CD14-positive monocyte (primary cell): ENCODE measurements around the gene SLC4A7. TPM values are rescaled to one million over a fixed set of nuclear protein-coding genes. Genes with fewer than 3 reads are reported as not detected.

ENCODE experiments used
- DNase-seq, 3 donors: peaks; one replicate each; pipeline ENCODE4 v3.0.0-alpha.2; 2011 to 2022
- H2AFZ ChIP-seq: 2 replicates; pipeline ENCODE4 v1.6.0; 2012; ENCODE audit warnings: mild to moderate bottlenecking, low read depth, low read length, inconsistent platforms; ENCODE audit not compliant: insufficient read depth, poor library complexity, severe bottlenecking
- H3K27ac ChIP-seq, 2 donors: 1 replicate in 1 of 2; 2 replicates in 1 of 2; pipeline ENCODE4 v1.5.1; 2012 to 2013; ENCODE audit warnings: low read length in 2 of 2, control low read depth in 1 of 2, inconsistent platforms in 1 of 2, low read depth in 1 of 2, mild to moderate bottlenecking in 1 of 2
- H3K27me3 ChIP-seq, 2 donors: one replicate each; pipeline versions ENCODE4 v1.6.0 to v1.6.1; 2011 to 2013; ENCODE audit warnings: low read length in 2 of 2; ENCODE audit not compliant: control insufficient read depth in 2 of 2, insufficient read depth in 2 of 2
- H3K36me3 ChIP-seq, 2 donors: replicated peaks in 1 of 2; 1 replicate in 1 of 2; 2 replicates in 1 of 2; pipeline versions ENCODE4 v1.5.1 to v1.6.1; 2012 to 2013; ENCODE audit warnings: low read length in 2 of 2, control low read depth in 1 of 2, inconsistent platforms in 1 of 2, mild to moderate bottlenecking in 1 of 2; ENCODE audit not compliant: insufficient read depth in 2 of 2, control insufficient read depth in 1 of 2
- H3K4me1 ChIP-seq, 2 donors: 1 replicate in 1 of 2; 2 replicates in 1 of 2; pipeline versions ENCODE4 v1.5.1 to v1.6.1; 2012 to 2013; ENCODE audit warnings: low read length in 2 of 2, control low read depth in 1 of 2, inconsistent platforms in 1 of 2, mild to moderate bottlenecking in 1 of 2, moderate library complexity in 1 of 2; ENCODE audit not compliant: insufficient read depth in 2 of 2, control insufficient read depth in 1 of 2
- H3K4me2 ChIP-seq: replicated peaks from 2 replicates; pipeline ENCODE3; 2012; ENCODE audit warnings: low read length, moderate library complexity, mild to moderate bottlenecking; ENCODE audit not compliant: poor library complexity, severe bottlenecking; ENCODE audit errors: extremely low read depth
- H3K4me3 ChIP-seq, 3 experiments: fragments of 200-600 bp in 1 of 3; sonication (generic) in 1 of 3; replicated peaks in 1 of 3; 1 replicate in 2 of 3; 2 replicates in 1 of 3; pipeline ENCODE4 v1.5.1; 2011 to 2013; ENCODE audit warnings: low read length in 3 of 3, mild to moderate bottlenecking in 3 of 3, control low read depth in 2 of 3, low read depth in 2 of 3, inconsistent platforms in 1 of 3, moderate library complexity in 1 of 3
- H3K79me2 ChIP-seq: 2 replicates; pipeline ENCODE4 v1.6.0; 2012; ENCODE audit warnings: mild to moderate bottlenecking, control low read depth, inconsistent platforms, low read length, moderate library complexity; ENCODE audit not compliant: insufficient read depth
- H3K9ac ChIP-seq: 2 replicates; pipeline ENCODE4 v1.6.0; 2017; ENCODE audit warnings: low read length, mild to moderate bottlenecking; ENCODE audit not compliant: insufficient read depth, poor library complexity, severe bottlenecking
- H3K9me3 ChIP-seq, 2 donors: replicated peaks in 1 of 2; 1 replicate in 1 of 2; 2 replicates in 1 of 2; pipeline versions ENCODE4 v1.5.1 to v1.6.1; 2012 to 2013; ENCODE audit warnings: low read length in 2 of 2, control low read depth in 1 of 2; ENCODE audit not compliant: control insufficient read depth in 1 of 2, insufficient read depth in 1 of 2
- H4K20me1 ChIP-seq: 2 replicates; pipeline ENCODE4 v1.6.0; 2012; ENCODE audit warnings: mild to moderate bottlenecking, low read length, control low read depth, moderate library complexity; ENCODE audit not compliant: insufficient read depth
- H3K27ac Mint-ChIP-seq, 7 donors: one replicate each; pipeline ENCODE4 v1.8.0; 2020; ENCODE audit warnings: mild to moderate bottlenecking in 7 of 7, mixed read lengths in 7 of 7, moderate library complexity in 6 of 7, inconsistent platforms in 2 of 7
- H3K27me3 Mint-ChIP-seq, 3 donors: one replicate each; pipeline ENCODE4 v1.8.0; 2021 to 2022; ENCODE audit warnings: low read depth in 3 of 3, mild to moderate bottlenecking in 3 of 3, mixed read lengths in 3 of 3, moderate library complexity in 3 of 3, inconsistent platforms in 1 of 3
- H3K36me3 Mint-ChIP-seq, 2 donors: one replicate each; pipeline ENCODE4 v1.8.0; 2020; ENCODE audit warnings: mixed read lengths in 2 of 2, inconsistent platforms in 1 of 2, mild to moderate bottlenecking in 1 of 2
- H3K4me1 Mint-ChIP-seq: one replicate; pipeline ENCODE4 v1.8.0; 2020; ENCODE audit warnings: mild to moderate bottlenecking, mixed read lengths
- H3K4me3 Mint-ChIP-seq, 2 donors: one replicate each; pipeline ENCODE4 v1.8.0; 2020; ENCODE audit warnings: mild to moderate bottlenecking in 2 of 2, mixed read lengths in 2 of 2, moderate library complexity in 1 of 2
- H3K9me3 Mint-ChIP-seq, 7 donors: one replicate each; pipeline ENCODE4 v1.8.0; 2020 to 2022; ENCODE audit warnings: mixed read lengths in 7 of 7, mild to moderate bottlenecking in 6 of 7, moderate library complexity in 6 of 7, inconsistent platforms in 2 of 7
- WGBS: methylation state at CpG from one replicate; pipeline ENCODE4 v1.1.5; 2013; ENCODE audit warnings: missing lambda C conversion rate; ENCODE audit not compliant: insufficient coverage; 5-methylcytosine and 5-hydroxymethylcytosine counted together
- intact Hi-C, 2 donors: fragments of 100-400 bp; cut with micrococcal nuclease; formaldehyde crosslinking; loops; one replicate each; pipeline versions ENCODE4 v1.15.0 to v1.15.1; 2023
- polyA plus RNA-seq, 3 donors: library from polyadenylated mRNA; depleted of rRNA in 1 of 3; unstranded in 2 of 3; stranded (reverse) in 1 of 3; fragments of 300-500 nt in 2 of 3; fragments of >200 nt in 1 of 3; fragmentation: Illumina TruSeq in 2 of 3; gene quantifications; 1 replicate in 2 of 3; 2 replicates in 1 of 3; pipeline ENCODE4 v1.2.3, GENCODE V29; 2012 to 2021
- TF ChIP-seq, protein P1 (sequence below): fragments of 200-600 bp; IDR thresholded peaks from one replicate; pipeline ENCODE4 v1.8.0; 2022; ENCODE audit warnings: antibody characterized with exemption, mild to moderate bottlenecking

The SLC4A7 gene
- polyA plus RNA-seq, 3 donors, result 5.4 to 7.6 (median 5.5) TPM

DNA sequence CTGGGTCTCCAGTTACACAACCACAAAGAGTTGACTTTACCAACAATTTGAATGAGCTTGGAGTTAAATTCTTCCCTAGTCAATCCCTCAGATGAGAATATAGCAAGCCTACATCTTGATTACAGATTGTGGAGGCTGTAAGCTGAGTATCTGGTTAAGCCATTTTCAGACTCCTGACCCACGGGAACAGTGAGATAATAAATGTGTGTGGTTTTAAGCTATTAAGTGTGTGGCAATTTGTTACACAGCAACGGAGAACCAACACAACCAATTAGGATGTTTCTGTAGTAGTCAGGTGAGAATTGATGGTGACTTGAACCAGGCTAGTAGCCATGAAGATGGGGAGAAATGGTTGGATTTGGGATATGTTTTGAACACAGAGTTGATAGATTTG, 37.7 kb upstream of the SLC4A7 start:
- Mint-ChIP-seq H3K4me1 (peaks cover 14% of the 10 kb centered on the region), H3K27ac (peak overlapping the region; percentile 82 to 94 (median 87)), H3K36me3 (no peaks in the 10 kb centered on the region), H3K9me3 (no peaks in the 10 kb centered on the region), H3K27me3 (no peaks in the 10 kb centered on the region), H3K4me3 (no peak overlapping the region)
- no peak overlapping the region for H3K4me3 ChIP-seq
- H3K4me1 ChIP-seq, result peaks cover 12 to 14% of the 10 kb centered on the region in 2 donors
- H3K9ac ChIP-seq, result peak overlapping the region; percentile 31
- WGBS, result 85% methylated on average over 2 of the region's 2 CpGs
- H3K27me3 ChIP-seq, result no peaks in the 10 kb centered on the region
- H3K36me3 ChIP-seq, result no peaks in the 10 kb centered on the region
- H2AFZ ChIP-seq, result no peak overlapping the region
- H3K9me3 ChIP-seq, result no peaks in the 10 kb centered on the region
- H3K4me2 ChIP-seq, result no peak overlapping the region
- no peaks in the 10 kb centered on the region for H3K79me2 ChIP-seq
- H4K20me1 ChIP-seq, result no peaks in the 10 kb centered on the region
- no peak for DNase-seq
- intact Hi-C loops, result no loop called here
- TF ChIP-seq, protein P1, sequence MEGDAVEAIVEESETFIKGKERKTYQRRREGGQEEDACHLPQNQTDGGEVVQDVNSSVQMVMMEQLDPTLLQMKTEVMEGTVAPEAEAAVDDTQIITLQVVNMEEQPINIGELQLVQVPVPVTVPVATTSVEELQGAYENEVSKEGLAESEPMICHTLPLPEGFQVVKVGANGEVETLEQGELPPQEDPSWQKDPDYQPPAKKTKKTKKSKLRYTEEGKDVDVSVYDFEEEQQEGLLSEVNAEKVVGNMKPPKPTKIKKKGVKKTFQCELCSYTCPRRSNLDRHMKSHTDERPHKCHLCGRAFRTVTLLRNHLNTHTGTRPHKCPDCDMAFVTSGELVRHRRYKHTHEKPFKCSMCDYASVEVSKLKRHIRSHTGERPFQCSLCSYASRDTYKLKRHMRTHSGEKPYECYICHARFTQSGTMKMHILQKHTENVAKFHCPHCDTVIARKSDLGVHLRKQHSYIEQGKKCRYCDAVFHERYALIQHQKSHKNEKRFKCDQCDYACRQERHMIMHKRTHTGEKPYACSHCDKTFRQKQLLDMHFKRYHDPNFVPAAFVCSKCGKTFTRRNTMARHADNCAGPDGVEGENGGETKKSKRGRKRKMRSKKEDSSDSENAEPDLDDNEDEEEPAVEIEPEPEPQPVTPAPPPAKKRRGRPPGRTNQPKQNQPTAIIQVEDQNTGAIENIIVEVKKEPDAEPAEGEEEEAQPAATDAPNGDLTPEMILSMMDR, result no peak
- H3K27ac ChIP-seq, result peak overlapping the region; percentile 47 to 76

DNA sequence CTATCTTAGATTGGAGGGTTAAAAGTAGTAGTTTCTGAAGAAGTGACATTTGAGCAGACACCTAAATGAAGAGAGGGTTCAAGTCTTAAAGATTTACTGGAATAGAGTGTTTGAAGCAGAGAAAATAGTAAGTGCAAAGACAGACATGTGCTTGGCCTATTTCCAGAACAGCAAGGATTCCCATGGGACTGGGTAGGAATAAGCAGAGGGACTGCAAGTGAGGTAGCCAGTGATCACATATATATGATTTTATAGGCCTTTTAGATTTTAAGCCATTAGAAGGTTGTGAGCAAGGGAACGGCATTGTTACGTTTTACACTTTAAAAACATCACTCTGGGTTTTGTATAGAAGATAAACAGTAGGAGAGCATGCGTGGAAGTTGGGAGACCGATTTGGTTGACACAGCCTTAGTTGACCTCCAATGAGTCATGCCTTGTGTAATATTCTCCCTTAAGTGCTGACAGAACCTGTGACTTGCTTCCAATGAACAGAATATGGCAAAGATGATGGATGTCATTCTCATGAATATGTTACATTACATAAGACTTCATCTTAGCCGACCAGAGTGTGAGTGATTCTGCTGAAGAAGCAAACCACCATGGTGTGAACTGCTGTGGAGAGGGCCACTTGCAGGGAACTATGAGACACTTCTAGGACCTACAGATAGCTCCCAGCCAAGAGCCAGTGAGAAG, 37.1 kb upstream of the SLC4A7 start:
- intact Hi-C loops, result no loop called here
- Histone ChIP-seq H3K4me3 (no peak overlapping the region), H2AFZ (no peak overlapping the region), H4K20me1 (no peaks in the 10 kb centered on the region), H3K9ac (peak overlapping the region; percentile 31), H3K36me3 (no peaks in the 10 kb centered on the region), H3K4me2 (no peak overlapping the region), H3K4me1 (peaks cover 12 to 14% of the 10 kb centered on the region in 2 donors), H3K9me3 (no peaks in the 10 kb centered on the region), H3K27me3 (no peaks in the 10 kb centered on the region), H3K79me2 (no peaks in the 10 kb centered on the region), H3K27ac (peak overlapping the region; percentile 47 to 76)
- DNase-seq, result peak; percentile 90 to 96 (median 95)
- Mint-ChIP-seq H3K27ac (peak overlapping the region; percentile 82 to 94 (median 87)), H3K4me3 (no peak overlapping the region), H3K36me3 (no peaks in the 10 kb centered on the region), H3K4me1 (peaks cover 14% of the 10 kb centered on the region), H3K27me3 (no peaks in the 10 kb centered on the region), H3K9me3 (no peaks in the 10 kb centered on the region)
- TF ChIP-seq, protein P1, result no peak
- 47% methylated on average over 3 of the region's 5 CpGs for WGBS
